Chondrocyte (in vitro differentiated cells): ENCODE results near the gene DUSP9. TPM values are rescaled to one million over a fixed set of nuclear protein-coding genes. Genes with fewer than 3 reads are reported as not detected.
A peak's percentile ranks its signal among the peaks of the same experiment; 100 is the strongest.

Experiments used
- DNase-seq: peaks from one replicate; pipeline ENCODE4 v3.0.0; 2021; ENCODE audit warnings: mixed read lengths, low spot score
- H3K27ac Mint-ChIP-seq: one replicate; pipeline ENCODE4 v1.8.0; 2021; ENCODE audit warnings: mild to moderate bottlenecking, moderate library complexity, mixed read lengths; ENCODE audit not compliant: unreplicated experiment
- H3K27me3 Mint-ChIP-seq: 2 replicates; pipeline ENCODE4 v1.8.0; 2021; ENCODE audit warnings: low read depth, mixed read lengths
- H3K36me3 Mint-ChIP-seq: 2 replicates; pipeline ENCODE4 v1.8.0; 2021; ENCODE audit warnings: low read depth, mixed read lengths
- H3K4me1 Mint-ChIP-seq: 2 replicates; pipeline ENCODE4 v1.8.0; 2021; ENCODE audit warnings: low read depth, mild to moderate bottlenecking, mixed read lengths
- H3K4me3 Mint-ChIP-seq: one replicate; pipeline ENCODE4 v1.8.0; 2021; ENCODE audit warnings: mild to moderate bottlenecking, moderate library complexity, mixed read lengths; ENCODE audit not compliant: unreplicated experiment
- H3K9me3 Mint-ChIP-seq: 2 replicates; pipeline ENCODE4 v1.8.0; 2021; ENCODE audit warnings: low read depth, mixed read lengths
- total RNA-seq: library from RNA; stranded (reverse); gene quantifications from 3 replicates; pipeline ENCODE4 v1.2.1, GENCODE V29; 2021
- TF ChIP-seq, protein P1 (sequence below): fragments of 200-600 bp; sonication (generic); IDR thresholded peaks from 2 replicates; pipeline ENCODE4 v1.5.0; 2021; ENCODE audit warnings: antibody characterized with exemption, mild to moderate bottlenecking, moderate library complexity

DUSP9 gene
- total RNA-seq, 1 donor from 2014 or later = not detected

GRCh38 chrX:153634236-153634635 is 12.8 kb upstream of the DUSP9 start:
- Mint-ChIP-seq H3K27ac (no peak overlapping the region), H3K27me3 (peaks cover 2% of the 10 kb centered on the region), H3K9me3 (peaks cover 16% of the 10 kb centered on the region), H3K36me3 (peaks cover 2% of the 10 kb centered on the region), H3K4me1 (no peaks in the 10 kb centered on the region), H3K4me3 (no peak overlapping the region)
- DNase-seq = peak; percentile 72
- TF ChIP-seq, protein P1, sequence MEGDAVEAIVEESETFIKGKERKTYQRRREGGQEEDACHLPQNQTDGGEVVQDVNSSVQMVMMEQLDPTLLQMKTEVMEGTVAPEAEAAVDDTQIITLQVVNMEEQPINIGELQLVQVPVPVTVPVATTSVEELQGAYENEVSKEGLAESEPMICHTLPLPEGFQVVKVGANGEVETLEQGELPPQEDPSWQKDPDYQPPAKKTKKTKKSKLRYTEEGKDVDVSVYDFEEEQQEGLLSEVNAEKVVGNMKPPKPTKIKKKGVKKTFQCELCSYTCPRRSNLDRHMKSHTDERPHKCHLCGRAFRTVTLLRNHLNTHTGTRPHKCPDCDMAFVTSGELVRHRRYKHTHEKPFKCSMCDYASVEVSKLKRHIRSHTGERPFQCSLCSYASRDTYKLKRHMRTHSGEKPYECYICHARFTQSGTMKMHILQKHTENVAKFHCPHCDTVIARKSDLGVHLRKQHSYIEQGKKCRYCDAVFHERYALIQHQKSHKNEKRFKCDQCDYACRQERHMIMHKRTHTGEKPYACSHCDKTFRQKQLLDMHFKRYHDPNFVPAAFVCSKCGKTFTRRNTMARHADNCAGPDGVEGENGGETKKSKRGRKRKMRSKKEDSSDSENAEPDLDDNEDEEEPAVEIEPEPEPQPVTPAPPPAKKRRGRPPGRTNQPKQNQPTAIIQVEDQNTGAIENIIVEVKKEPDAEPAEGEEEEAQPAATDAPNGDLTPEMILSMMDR = no peak

GRCh38 chrX:153634832-153635231 is 12.2 kb upstream of the DUSP9 start:
- peaks cover 2% of the 10 kb centered on the region for H3K36me3 Mint-ChIP-seq

GRCh38 chrX:153635388-153635787 is 11.6 kb upstream of the DUSP9 start:
- DNase-seq = peak; percentile 76
- TF ChIP-seq, protein P1 = no peak
- H3K4me3 Mint-ChIP-seq = no peak overlapping the region
- peaks cover 16% of the 10 kb centered on the region for H3K9me3 Mint-ChIP-seq
- H3K27ac Mint-ChIP-seq = no peak overlapping the region
- peaks cover 2% of the 10 kb centered on the region for H3K27me3 Mint-ChIP-seq
- no peaks in the 10 kb centered on the region for H3K4me1 Mint-ChIP-seq
- H3K36me3 Mint-ChIP-seq = peaks cover 2% of the 10 kb centered on the region

More at GRCh38 chrX:153634832-153635231, 12.2 kb upstream of the DUSP9 start:
- TF ChIP-seq, protein P1 = no peak
- peak; percentile 86 for DNase-seq
- Mint-ChIP-seq H3K4me1 (no peaks in the 10 kb centered on the region), H3K27ac (no peak overlapping the region), H3K9me3 (peaks cover 16% of the 10 kb centered on the region), H3K27me3 (peaks cover 2% of the 10 kb centered on the region), H3K4me3 (no peak overlapping the region)

- H3K27me3 Mint-ChIP-seq = peaks cover 2% of the 10 kb centered on the region
- no peaks in the 10 kb centered on the region for H3K4me1 Mint-ChIP-seq
- no peak overlapping the region for H3K27ac Mint-ChIP-seq
- peaks cover 13% of the 10 kb centered on the region for H3K9me3 Mint-ChIP-seq
- no peak overlapping the region for H3K4me3 Mint-ChIP-seq
- TF ChIP-seq, protein P1 = peak; percentile 67
- peaks cover 2% of the 10 kb centered on the region for H3K36me3 Mint-ChIP-seq
- peak; percentile 79 for DNase-seq
Measured at GRCh38 chrX:153635788-153636668, 11.0 kb upstream of the DUSP9 start.

DNA sequence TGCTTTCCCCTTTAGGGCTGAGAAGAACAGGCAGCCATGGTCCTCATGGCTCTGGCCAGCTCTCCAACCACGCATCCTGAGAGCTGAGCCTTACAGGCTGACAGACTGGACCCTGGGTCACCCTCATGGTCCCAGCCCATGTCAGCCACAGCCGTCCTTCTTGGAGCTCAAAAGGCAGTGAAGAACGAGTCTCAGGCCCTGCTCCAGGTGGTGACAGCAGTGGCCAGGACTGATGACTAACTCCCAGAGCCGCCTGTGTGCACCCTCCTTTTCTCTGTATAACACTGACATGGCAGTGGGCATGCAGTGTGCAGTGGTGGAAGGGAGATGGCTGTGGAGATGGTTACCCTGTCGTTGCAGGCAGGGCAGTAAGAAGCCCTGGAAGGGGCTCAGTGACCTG is 10.3 kb upstream of the DUSP9 start:
- TF ChIP-seq, protein P1 = no peak
- no peak overlapping the region for H3K27ac Mint-ChIP-seq
- no peaks in the 10 kb centered on the region for H3K4me1 Mint-ChIP-seq
- H3K9me3 Mint-ChIP-seq = peaks cover 6% of the 10 kb centered on the region
- no peak overlapping the region for H3K4me3 Mint-ChIP-seq
- no peaks in the 10 kb centered on the region for H3K36me3 Mint-ChIP-seq
- DNase-seq = no peak
- H3K27me3 Mint-ChIP-seq = peaks cover 6% of the 10 kb centered on the region
